Esophagus muscularis mucosa (tissue), 4 donors: Measurements from ENCODE around the gene SLC10A2.

ENCODE experiments used
- EP300 ChIP-seq: sonication (generic); formaldehyde crosslinking; IDR thresholded peaks from one replicate; pipeline ENCODE4 v1.6.1; 2017; ENCODE audit warnings: antibody characterized with exemption
- POLR2A ChIP-seq: fragments of 450-650 bp; IDR thresholded peaks from one replicate; pipeline ENCODE4 v1.6.1; 2017; ENCODE audit warnings: antibody characterized with exemption, moderate library complexity, mild to moderate bottlenecking, low read depth
- POLR2AphosphoS5 ChIP-seq, 2 donors: sonication (generic); formaldehyde crosslinking; IDR thresholded peaks; one replicate each; pipeline ENCODE4 v1.6.1; 2017; ENCODE audit warnings: antibody characterized with exemption in 2 of 2
- TF ChIP-seq, protein P1 (sequence below), 3 experiments: fragments of 200-600 bp in 2 of 3; fragments of 450-650 bp in 1 of 3; sonication (generic) in 2 of 3; IDR thresholded peaks; one replicate each; pipeline ENCODE4 v1.5.1; 2017 to 2019; ENCODE audit warnings: antibody characterized with exemption in 3 of 3, mild to moderate bottlenecking in 2 of 3, moderate library complexity in 1 of 3

DNA sequence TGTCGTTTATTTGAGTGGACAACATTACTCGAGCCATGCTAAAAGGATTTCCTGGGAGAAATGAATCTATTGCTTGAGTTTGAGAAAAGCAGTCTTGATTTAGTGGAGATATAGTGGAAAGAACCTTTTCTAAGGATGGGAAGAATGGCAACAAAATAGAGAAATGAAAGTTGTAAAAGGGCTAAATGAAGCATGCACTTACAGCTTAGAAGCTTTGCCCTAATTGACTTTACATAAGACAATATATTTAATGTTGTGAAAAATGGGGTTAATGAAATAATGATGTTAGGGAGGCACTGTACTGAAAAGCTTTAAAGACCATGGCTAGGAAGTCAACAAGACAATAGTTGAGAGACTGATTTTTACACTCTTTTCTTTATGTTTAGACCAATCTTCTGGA, 35.4 kb downstream of the SLC10A2 start:
- TF ChIP-seq POLR2AphosphoS5 (IDR thresholded peaks at IDR 0.05) (no peak), POLR2A (no peak), EP300 (no peak)
- TF ChIP-seq, protein P1, sequence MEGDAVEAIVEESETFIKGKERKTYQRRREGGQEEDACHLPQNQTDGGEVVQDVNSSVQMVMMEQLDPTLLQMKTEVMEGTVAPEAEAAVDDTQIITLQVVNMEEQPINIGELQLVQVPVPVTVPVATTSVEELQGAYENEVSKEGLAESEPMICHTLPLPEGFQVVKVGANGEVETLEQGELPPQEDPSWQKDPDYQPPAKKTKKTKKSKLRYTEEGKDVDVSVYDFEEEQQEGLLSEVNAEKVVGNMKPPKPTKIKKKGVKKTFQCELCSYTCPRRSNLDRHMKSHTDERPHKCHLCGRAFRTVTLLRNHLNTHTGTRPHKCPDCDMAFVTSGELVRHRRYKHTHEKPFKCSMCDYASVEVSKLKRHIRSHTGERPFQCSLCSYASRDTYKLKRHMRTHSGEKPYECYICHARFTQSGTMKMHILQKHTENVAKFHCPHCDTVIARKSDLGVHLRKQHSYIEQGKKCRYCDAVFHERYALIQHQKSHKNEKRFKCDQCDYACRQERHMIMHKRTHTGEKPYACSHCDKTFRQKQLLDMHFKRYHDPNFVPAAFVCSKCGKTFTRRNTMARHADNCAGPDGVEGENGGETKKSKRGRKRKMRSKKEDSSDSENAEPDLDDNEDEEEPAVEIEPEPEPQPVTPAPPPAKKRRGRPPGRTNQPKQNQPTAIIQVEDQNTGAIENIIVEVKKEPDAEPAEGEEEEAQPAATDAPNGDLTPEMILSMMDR (IDR thresholded peaks at IDR 0.05), result no peak
